RPMI8226 (cell line): ENCODE results near the gene TRIM39.
A peak's percentile ranks its signal among the peaks of the same experiment; 100 is the strongest.

ENCODE experiments used
- DNase-seq: peaks from one replicate; pipeline ENCODE4 v3.0.0-alpha.2; 2015

Gene TRIM39

GRCh38 chr6:30328397-30328796 is 1.7 kb downstream of the TRIM39 start:
- no peak for DNase-seq

GRCh38 chr6:30329331-30329730 is 2.6 kb downstream of the TRIM39 start:
- no peak for DNase-seq

- DNase-seq, result no peak
Measured at GRCh38 chr6:30331981-30332380, 5.3 kb downstream of the TRIM39 start.

- no peak for DNase-seq
Measured at GRCh38 chr6:30334075-30334783, 7.5 kb downstream of the TRIM39 start.

- DNase-seq, result no peak
Measured at GRCh38 chr6:30340589-30341054, 13.9 kb downstream of the TRIM39 start.

- no peak for DNase-seq
Measured at GRCh38 chr6:30341218-30341617, 14.5 kb downstream of the TRIM39 start.

GRCh38 chr6:30341728-30342127 is 15.0 kb downstream of the TRIM39 start:
- no peak for DNase-seq

- no peak for DNase-seq
Measured at GRCh38 chr6:30344191-30344867, 17.6 kb downstream of the TRIM39 start.

GRCh38 chr6:30344868-30345671 is 18.3 kb downstream of the TRIM39 start, which contains the start of gene RPP21:
RPP21 (plus strand) TSS chr6:30345156; CDS start chr6:30345172, 16 bp downstream.
- peak; percentile 92 for DNase-seq

GRCh38 chr6:30345852-30346251 is 19.1 kb downstream of the TRIM39 start:
- no peak for DNase-seq

GRCh38 chr6:30348957-30349356 is 22.2 kb downstream of the TRIM39 start:
- DNase-seq, result no peak

GRCh38 chr6:30349421-30350177 is 22.9 kb downstream of the TRIM39 start:
- no peak for DNase-seq

- DNase-seq, result no peak
Measured at GRCh38 chr6:30350524-30350923, 23.8 kb downstream of the TRIM39 start.

- no peak for DNase-seq
Measured at GRCh38 chr6:30352550-30352949, 25.8 kb downstream of the TRIM39 start.

GRCh38 chr6:30355281-30355680 is 28.6 kb downstream of the TRIM39 start:
- DNase-seq, result no peak

GRCh38 chr6:30356536-30356935 is 29.8 kb downstream of the TRIM39 start:
- peak; percentile 66 for DNase-seq

GRCh38 chr6:30357678-30358540 is 31.2 kb downstream of the TRIM39 start:
- peak; percentile 68 for DNase-seq

GRCh38 chr6:30359276-30359675 is 32.5 kb downstream of the TRIM39 start:
- DNase-seq, result no peak

GRCh38 chr6:30360139-30360538 is 33.4 kb downstream of the TRIM39 start:
- no peak for DNase-seq

- no peak for DNase-seq
Measured at GRCh38 chr6:30361661-30362060, 34.9 kb downstream of the TRIM39 start.

- DNase-seq, result no peak
Measured at GRCh38 chr6:30363459-30363858, 36.7 kb downstream of the TRIM39 start.

GRCh38 chr6:30364591-30364990 is 37.9 kb downstream of the TRIM39 start:
- DNase-seq, result peak; percentile 61
